ENCODE results near the gene KLHL40.
"Not testable (repeated sequence)": the region's sequence is repeated elsewhere in the genome, so short reads cannot be mapped to it uniquely, and the experiment has no call there.

Gene KLHL40

DNA sequence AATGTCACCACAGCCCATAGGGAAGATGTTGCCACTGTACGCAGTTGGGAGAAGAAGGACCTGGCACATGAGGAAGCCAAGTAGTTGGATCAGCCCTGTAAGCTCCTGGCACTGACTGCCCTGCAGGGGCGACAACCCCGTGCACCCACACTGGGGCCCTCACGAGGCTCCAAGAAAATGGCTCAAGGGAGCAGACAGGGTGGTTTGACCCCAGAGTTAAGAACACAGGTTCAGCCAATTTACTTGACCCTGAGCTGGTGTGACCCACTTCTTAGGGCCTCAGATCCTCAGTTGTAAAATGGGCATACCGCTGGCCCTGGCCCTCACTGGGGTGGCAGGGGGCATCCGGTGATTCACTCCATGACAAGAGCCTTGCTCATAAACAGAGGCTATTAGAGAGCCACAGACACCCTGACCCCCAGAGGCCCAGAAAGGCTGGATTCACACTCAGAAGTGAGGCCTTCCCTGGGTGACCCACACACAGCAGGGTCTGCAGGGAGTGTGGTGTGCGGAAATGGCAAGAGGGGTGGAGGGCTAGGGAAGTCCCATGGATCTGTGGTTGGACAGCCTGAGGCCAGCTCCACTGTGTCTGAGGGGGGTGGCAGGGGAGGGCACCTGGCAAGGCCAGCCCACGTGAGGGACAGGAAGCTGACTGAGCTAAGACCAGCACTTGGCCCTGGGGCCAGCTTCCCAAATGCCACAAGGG lies 19.0 kb downstream of the KLHL40 start:
- no peak for DNase-seq (ENCODE audit: low read depth)

DNA sequence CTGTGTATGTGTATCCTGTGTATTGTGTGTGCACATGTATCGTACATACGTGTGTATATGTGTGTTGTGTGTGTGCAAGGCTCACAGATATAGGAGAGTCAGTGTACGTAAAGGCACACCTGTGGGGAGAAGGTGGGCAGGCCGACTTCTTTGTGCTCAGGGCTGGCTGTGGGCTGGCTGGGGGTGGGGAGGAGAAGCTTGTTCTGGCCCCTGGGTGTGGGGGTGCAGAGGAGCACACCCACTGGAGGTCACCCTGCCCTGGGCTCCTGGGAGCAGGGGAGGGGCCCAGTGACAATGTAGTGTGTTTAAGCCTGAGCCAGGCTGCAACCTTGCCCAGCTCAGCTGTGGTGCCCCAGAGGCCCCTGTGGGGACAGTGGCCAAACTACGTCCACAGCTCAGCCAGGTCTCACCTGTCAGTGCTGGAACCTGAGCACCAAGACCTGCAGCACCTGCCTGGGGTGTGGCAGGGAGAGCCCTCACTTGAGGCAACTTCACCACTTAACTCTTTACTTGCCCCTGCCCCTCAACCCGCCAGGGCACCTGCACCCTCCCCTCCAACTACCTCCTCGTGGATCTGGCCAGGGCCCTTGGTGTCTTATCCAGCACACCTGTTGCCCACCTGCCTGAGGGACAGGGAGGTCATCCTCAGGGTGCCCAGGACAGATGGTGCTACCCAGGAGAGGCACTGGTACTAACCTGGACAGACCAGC lies 19.9 kb downstream of the KLHL40 start:
- no peak for DNase-seq (ENCODE audit: low read depth)

DNA sequence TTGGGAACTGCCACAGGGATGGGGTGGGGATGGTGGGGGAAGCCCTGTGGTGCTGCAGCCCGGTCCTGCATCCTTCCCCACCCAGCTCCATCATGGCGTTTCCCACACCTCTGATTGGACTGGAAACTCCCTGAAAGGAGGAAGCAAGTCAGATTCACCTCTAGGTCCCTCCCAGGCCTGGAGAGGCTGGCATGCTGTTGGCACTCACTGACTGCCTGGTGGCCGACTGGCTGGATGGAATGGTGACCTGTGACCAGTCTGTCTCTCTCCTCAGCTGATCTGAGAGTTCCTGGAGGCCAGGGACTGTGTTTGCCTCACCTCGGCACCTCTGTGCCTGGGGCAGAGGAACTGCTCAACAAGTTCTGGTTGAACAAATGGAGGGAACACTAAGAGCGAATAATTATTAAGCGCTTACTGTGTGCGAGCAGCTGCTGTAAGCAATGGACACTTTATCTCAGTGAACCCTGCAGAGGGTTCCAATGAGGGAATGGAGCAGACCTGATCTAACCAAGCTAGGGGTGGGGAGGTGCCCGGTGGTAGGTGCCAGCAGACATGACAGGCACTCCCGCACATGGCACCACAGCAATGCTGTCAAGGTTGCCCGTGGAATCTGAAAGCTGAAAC lies 20.7 kb downstream of the KLHL40 start:
- no peak for DNase-seq (ENCODE audit: low read depth)

DNA sequence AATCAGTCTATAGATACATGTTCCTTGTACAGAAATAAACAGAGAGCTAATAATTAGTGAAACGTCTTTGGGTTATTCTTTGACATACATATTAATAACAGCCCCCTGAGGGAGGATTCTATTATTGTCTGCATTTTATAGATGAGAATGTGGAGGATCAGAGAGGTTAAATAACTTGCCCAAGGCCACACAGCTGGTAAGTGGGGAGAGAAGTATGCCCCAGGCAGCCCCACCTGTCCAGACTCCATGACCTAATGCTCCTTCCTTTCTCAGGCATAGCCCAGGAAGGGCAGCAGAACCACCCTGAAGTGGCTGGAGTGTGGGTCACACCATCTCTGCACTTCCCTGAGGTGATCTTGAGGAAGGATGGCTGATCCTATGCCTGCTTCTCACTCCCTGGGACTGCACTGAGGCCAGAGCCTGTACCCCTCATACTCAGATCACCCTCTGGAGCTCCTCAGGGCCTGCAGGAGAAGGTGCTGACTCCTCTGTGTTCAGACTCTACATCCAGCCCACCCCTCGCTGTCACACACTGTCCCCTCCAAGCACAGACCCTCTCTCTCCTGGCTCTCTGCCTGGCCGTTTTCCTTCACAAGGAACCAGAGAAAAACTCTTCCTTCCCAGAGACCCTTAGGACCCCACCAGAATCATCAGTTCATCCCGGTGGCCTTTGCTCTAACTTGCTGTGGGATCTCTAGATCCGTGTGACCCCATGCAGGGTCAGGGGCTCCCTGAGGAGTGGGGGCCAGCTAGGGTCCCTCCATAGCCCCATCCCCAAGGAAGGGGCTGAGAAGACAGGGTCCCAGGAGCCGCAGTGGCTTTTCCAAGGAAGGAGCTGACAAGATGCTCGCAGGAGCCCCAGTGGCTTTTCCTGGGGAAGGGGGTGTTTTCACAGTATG lies 21.6 kb downstream of the KLHL40 start:
- no peak for DNase-seq (ENCODE audit: low read depth)

DNA sequence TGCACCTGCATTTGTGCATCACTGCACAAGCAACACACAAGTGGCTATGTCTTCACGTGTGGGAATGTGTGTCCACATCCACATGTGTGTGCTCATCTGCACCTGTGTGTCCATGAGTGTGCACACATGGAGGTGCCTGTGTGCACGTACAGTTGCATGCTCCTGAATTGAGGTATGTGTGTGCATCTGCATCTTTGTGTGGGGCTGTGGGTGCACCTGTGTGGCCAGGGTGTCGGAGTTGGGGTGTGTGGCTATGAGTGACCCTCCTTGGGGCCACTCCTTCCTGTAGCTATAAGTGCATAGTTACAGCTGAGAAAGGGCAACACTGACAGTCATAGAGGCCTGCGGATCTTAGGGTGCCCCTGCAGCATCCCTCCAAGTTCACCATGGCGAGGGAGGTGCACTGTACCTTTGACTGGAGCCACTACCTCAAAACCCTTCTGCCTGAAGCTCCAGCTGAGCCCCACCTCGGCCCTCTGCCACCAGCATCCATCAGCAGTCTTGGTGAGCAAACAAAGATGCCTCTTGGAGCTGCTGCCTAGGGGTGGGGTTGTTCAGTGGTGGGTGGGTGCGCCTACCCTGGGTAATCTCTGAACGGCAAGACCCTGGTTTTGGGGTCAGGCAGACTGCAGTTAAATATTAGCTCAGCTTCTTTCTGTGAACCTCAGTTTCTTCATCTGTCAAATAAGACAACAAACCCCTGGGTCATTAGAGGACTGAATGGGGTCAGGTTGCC lies 22.5 kb downstream of the KLHL40 start:
- DNase-seq (ENCODE audit: low read depth) = no peak

DNA sequence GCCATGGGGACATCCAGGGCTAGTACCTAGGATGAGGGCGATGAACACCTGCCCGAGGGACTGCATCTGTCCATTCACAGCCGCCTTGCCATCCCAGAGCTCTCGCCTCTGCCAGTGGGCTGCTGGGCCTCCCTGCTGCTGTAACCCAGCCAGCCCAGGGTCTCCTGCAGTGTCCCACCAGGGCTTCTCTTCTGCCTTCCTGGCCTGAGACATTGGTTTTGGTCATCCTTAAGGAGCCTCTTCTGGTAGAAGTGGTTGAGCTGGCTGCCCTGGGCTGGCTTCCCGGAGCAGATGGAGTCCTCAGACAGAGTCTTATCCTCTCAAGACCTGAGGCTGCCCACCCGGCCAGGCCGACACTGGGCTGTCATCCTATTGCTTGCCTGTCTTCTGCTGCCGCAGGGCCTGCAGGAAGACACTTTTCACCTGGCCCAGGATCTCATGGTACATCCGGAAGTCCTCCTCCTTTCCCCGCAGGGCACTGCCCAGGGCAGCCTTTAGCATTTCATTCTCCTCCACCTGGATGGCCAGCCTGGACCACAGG lies 23.3 kb downstream of the KLHL40 start:
- DNase-seq (ENCODE audit: low read depth) = no peak

DNA sequence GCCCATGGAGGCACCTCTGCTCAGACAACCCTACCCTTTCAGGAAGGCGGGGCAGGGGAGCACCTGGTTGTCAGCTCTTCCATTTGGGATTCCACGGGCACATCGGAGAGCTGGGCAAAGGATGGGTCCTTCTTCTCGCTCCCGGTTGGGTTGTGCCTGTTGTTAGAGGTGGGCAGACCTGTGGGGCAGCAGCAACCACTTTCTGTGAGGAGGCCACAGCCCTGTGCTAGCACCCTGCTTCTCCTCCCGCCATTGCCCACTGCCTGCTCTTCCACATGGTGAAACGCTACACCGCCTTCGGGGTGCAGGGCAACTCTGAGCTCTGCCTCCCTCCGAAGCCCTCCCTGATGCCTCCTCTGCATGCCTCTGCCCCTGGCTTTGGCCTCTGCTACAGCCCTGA lies 24.3 kb downstream of the KLHL40 start:
- DNase-seq (ENCODE audit: low read depth) = no peak

DNA sequence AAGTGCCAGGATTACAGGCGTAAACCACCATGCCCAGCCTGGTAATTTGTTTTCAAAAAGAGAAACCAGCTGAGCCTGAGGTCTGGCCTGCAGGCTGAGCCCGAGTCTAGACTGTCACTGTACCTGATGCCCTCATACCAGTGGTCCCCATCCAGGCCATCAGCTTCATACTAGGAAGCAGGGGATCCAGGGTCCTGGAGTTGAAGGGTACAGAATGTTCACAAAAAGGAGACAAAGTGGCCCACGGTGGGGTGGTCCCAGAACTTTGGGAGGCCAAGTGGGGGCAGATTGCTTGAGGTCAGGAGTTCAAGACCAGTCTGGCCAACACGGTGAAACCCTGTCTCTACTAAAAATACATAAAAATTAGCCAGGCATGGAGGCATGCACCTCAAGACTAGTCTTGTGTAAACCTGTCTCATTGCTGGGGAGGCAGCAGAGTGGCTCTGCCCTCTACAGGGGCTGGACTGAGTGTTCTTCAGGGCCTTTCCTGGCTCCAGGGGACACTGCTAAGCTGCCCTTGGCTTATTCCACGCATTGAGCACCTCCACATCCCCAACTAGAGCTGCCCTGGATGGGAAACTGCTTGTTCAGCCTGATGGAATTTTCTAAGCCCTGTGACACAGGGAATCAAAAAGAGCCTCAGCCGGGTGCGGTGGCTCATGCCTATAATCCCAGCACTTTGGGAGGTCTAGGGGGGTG lies 25.1 kb downstream of the KLHL40 start:
- DNase-seq (ENCODE audit: low read depth) = no peak

DNA sequence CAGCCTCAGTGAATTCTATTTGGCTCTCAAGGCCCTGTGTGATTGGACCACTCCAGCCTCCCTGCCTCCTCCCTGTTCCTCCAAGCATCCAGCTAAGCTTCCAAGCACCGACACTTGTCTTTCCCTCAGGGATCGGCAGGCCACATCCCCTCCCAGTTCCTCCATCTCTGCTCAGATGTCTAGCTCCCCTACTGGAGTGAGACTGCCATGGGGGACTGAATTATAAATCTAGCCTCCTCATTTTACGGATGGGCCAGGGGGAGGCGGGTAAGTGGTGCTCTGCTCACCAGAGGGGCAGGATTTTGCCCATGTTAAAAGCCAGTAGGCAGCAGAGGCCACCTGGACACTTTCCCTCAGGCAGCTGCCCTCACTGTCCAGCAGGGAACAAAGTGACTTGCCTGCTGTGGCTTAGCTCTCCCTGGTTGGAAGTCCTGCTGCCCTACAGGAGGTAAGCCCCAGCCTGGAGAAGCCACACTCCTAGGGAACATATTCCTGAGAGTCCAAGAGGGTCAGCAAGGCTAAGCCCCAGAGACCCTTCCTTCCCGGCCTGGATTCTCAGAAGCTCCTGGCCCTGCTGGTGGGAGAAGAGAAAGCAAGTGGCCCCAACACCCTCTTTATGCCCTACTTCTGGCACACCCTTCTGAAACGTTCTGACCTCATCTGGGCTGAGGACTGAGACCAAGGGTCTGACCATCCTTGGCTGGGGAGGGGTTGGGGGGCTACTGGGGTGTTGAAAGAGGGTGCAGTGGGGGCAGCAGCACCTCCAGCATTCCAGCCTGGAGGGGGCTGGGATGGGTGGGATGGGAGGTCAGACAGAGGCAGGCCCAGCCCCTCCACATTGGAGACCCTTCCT lies 26.4 kb downstream of the KLHL40 start:
- DNase-seq (ENCODE audit: low read depth) = no peak

DNA sequence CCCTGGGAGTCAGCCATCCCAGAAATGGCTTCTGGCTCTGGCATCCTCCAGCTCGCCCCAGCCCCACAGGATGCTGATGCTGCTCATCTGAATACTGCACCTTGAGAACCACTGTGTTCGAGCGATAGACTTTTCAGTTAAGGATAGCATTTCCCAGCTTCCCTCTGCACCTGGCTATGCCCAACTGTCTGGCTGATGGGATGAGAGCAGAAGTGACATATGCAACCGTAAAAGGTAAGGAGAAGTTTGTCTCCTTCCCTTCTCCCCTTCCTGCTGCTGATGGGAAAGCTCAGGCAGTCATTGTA lies 27.0 kb downstream of the KLHL40 start:
- DNase-seq (ENCODE audit: low read depth) = no peak

DNA sequence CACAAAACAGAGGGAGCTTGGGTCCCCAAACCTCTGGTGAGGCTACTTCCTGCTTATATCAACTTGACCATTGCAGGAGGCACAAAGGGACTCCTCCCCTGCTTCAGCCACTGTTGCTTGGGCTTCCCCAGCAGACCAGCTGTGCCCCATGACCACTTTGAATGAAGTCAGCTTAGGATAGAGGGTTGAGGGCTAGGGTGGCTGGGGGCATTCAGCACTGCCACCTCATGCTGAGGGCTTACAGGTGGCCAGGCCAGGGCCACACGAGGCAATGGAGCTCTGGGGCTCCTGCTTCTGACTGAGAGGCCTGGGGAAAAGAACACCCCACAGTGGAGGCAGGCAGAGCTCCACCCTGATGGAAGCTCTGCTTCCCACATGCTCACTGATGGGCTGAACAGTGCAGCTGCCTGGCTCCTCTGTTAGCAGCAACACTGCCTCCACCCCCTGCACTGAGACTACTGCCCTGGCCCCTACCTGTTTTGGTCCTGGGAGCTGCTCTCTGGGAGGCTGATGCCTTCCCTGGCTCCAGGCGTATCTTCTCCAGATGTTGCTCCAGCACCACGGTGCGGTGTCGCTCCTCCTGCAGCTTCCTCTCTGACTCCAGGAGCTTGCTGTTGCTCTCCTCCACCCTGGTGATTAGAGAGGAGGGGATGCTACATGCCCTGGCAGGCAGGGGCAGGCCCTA lies 27.5 kb downstream of the KLHL40 start:
- no peak for DNase-seq (ENCODE audit: low read depth)

DNA sequence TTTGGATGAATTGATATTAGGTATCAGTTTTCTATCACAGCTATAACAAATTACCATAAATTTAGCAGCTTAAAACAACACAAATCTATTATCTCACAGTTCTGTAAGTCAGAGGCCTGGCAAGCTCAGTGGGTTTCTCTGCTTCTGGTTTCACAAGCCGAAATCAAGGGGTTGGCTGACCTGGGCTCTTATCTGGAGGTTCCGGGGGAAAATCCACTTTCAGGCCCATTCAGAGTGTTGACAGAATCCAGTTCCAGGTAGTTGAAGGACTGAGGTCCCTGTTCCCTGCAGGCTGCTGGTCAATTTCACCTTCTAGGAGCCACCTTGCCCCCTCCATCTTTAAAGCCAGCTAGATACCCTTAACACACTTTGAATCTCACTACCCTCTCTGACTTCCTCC lies 28.4 kb downstream of the KLHL40 start:
- DNase-seq (ENCODE audit: low read depth) = no peak

DNA sequence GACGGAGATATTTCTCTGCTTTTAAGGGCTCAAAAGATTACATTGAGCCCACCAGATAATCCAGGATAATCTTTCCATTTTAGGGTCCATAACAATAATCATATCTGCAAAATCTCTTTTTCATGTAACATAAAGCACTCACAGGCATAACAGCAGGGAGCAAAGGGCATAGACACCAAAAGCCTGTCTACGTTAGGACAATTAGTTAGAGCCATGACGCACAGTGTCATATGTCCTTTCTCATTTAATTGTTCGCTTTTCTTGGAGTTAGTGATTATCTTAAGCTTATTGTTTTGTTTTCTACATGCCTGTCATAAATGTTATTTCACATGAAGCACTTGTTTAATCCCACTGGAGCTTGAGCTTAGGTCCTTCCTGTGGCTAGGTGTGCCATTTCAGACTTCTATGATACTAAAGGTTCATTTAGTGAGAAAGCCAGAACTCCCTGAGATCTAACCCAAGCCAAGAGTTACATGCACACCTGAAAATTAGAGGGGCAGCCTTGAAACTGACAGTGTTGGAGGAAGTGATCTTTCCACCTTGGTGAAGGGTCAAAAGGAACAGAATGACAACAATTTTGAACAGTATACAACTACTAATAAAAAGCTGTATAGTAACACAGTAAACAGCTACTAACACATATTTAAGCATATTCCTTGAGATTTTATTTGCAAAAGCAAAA lies 29.0 kb downstream of the KLHL40 start:
- DNase-seq (ENCODE audit: low read depth) = no peak

DNA sequence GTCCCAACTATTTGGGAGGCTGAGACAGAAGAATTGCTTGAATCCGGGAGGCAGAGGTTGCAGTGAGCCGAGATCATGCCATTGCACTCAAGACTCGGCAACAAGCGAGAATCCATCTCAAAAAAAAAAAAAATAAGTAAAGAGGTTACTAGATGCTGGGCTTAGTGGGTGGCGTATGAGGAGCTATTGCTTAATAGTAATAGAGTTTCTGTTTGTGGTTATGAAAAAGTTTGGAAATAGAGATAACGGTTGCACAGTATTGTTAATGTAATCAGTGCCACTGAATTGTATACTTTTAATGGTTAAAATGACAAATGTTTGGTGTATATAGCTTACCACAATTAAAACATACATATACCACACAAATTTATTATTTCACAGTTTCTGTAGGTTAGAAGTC lies 32.0 kb downstream of the KLHL40 start:
- DNase-seq (ENCODE audit: low read depth) = no peak

DNA sequence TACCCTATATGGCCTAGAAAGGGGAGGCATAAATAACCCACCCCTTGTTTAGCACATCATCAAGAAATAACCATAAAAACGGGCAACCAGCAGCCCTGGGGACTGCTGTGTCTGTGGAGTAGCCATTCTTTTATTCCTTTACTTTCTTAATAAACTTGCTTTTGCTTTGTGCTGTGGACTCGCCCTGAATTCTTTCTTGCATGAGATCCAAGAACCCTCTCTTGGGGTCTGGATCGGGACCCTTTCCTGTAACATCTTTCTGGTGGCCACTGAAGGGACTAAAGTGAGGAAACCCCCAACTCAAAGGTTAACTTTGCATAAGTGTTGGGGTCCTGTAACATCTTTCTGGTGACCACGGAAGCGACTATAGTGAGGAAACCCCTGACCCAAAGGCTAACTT lies 33.0 kb downstream of the KLHL40 start:
- DNase-seq (ENCODE audit: low read depth) = no peak

DNA sequence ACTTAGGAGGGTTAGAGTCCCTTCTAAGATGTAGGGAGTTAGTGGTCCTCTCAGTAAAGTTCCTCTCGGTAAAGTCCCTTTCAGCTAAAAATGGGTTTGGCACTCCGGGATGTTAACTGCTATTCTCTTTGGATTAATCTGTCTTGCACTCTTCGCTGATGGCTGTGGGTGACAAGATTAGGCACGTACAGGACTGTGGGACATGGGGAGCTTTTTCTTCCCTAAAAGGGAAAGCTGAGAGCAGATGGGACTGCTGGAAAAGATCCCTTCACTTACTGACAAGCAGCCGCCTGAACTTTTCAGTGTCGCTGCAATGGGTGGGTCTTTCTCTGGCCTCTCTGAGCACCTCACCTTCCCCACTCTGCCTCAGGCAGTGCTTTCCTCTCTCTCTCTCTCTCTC lies 33.7 kb downstream of the KLHL40 start:
- no peak for DNase-seq (ENCODE audit: low read depth)

DNA sequence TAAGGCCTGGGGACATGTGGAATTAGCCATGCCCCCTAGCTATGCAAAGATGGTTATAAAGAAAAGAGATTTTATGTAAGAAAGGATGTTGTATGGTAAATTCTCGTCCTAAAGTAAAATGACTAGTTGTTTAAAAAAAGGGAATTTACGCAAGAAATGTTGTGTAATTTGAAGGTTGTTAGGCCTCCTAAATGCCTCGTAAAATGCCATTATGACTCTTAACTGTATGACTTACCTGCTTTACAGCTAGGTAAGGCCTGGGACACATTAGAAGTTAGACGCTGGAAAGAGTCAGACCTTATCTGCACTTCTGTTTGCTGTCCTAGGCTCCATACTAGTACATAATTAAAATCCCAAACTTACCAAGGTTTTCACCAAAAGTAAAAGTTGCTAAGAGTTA lies 34.8 kb downstream of the KLHL40 start:
- DNase-seq (ENCODE audit: low read depth) = no peak

DNA sequence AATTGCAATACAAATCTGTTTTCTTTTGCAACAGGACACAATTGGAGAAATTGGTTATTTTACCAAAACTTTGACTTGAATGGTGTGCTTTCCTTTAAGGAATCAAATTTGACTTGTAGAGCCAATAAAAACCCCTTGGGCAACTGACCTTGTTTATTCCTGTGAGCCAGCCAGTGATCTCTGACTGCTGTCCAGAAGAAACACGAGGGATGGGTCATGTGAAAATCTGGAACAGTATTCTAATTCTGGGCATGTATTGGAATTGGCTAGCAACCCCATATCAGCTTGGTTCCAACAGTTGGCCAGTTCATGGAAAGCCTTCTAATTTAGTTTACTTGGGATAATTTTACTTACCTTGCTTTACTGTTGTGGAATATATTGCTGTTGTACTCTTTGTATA lies 36.4 kb downstream of the KLHL40 start:
- DNase-seq (ENCODE audit: low read depth) = no peak

DNA sequence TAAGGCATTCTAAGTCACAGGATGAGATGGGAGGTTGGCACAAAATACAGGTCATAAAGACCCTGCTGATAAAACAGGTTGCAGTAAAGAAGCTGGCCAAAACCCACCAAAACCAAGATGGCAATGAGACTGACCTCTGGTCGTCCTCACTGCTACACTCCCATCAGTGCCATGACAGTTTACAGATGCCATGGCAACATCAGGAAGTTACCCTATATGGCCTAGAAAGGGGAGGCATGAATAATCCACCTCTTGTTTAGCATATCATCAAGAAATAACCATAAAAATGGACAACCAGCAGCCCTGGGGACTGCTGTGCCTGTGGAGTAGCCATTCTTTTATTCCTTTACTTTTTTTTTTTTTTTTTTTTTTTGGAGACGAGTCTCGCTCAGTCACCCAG lies 37.1 kb downstream of the KLHL40 start:
- DNase-seq (ENCODE audit: low read depth) = not testable (repeated sequence)

All from stimulated activated CD8-positive, alpha-beta memory T cell treated with anti-CD3 and anti-CD28 coated beads, Interleukin-4, amount 100 ng/mL, for 24 hours (primary cell).